ENCODE results near the gene MYB.

MYB gene

GRCh38 chr6:135254471-135254870 lies 73.4 kb downstream of the MYB start:
- no peak for DNase-seq

GRCh38 chr6:135256866-135257265 lies 75.8 kb downstream of the MYB start:
- no peak for DNase-seq

GRCh38 chr6:135257631-135258405 lies 76.7 kb downstream of the MYB start:
- DNase-seq, result no peak

GRCh38 chr6:135258970-135259369 lies 77.9 kb downstream of the MYB start:
- no peak for DNase-seq

- DNase-seq, result no peak
These were observed 79.5 kb downstream of the MYB start for GRCh38 chr6:135260612-135261011.

GRCh38 chr6:135261872-135262725 lies 81.0 kb downstream of the MYB start:
- DNase-seq, result no peak

- DNase-seq, result no peak
These were observed 84.2 kb downstream of the MYB start for GRCh38 chr6:135265278-135265677.

GRCh38 chr6:135266675-135267074 lies 85.6 kb downstream of the MYB start:
- no peak for DNase-seq

GRCh38 chr6:135267085-135267484 lies 86.0 kb downstream of the MYB start:
- no peak for DNase-seq

GRCh38 chr6:135268263-135268662 lies 87.2 kb downstream of the MYB start:
- no peak for DNase-seq

GRCh38 chr6:135268740-135269139 lies 87.6 kb downstream of the MYB start:
- no peak for DNase-seq
